Uterus (tissue), 4 donors: ENCODE results near the gene FOXJ1. TPM values are rescaled to one million over a fixed set of nuclear protein-coding genes. Genes with fewer than 3 reads are reported as not detected.
A peak's percentile ranks its signal among the peaks of the same experiment; 100 is the strongest.

Experiments used
- DNase-seq, 2 donors: peaks; one replicate each; pipeline ENCODE4 v3.0.0-alpha.2; 2019 to 2020
- H3K27ac ChIP-seq, 2 donors: fragments of 200-600 bp; sonication (generic); 1 replicate in 1 of 2; 2 replicates in 1 of 2; pipeline ENCODE4 v1.5.1; 2016 to 2018
- H3K27me3 ChIP-seq, 2 donors: fragments of 200-600 bp; sonication (generic); one replicate each; pipeline ENCODE4 v1.5.1; 2018 to 2019; ENCODE audit warnings: control low read depth in 1 of 2
- H3K36me3 ChIP-seq, 2 donors: fragments of 200-600 bp; sonication (generic); one replicate each; pipeline ENCODE4 v1.5.1; 2019; ENCODE audit warnings: control low read depth in 1 of 2
- H3K4me1 ChIP-seq, 2 donors: fragments of 200-600 bp; sonication (generic); one replicate each; pipeline ENCODE4 v1.5.1; 2018 to 2019; ENCODE audit warnings: control low read depth in 1 of 2
- H3K4me3 ChIP-seq, 2 donors: fragments of 200-600 bp; sonication (generic); 1 replicate in 1 of 2; 2 replicates in 1 of 2; pipeline ENCODE4 v1.5.1; 2018 to 2019; ENCODE audit warnings: mild to moderate bottlenecking in 1 of 2
- H3K9me3 ChIP-seq, 2 donors: fragments of 200-600 bp; sonication (generic); one replicate each; pipeline ENCODE4 v1.5.1; 2019; ENCODE audit warnings: control low read depth in 1 of 2
- CTCF ChIP-seq, 4 experiments: fragments of 200-600 bp in 2 of 4; fragments of 450-650 bp in 2 of 4; sonication (generic) in 2 of 4; IDR thresholded peaks; one replicate each; pipeline ENCODE4 v1.5.1; 2016 to 2019; ENCODE audit warnings: antibody characterized with exemption in 4 of 4, mild to moderate bottlenecking in 2 of 4, moderate library complexity in 1 of 4
- POLR2A ChIP-seq, 2 donors: fragments of 450-650 bp; IDR thresholded peaks; one replicate each; pipeline ENCODE4 v1.6.1; 2016; ENCODE audit warnings: antibody characterized with exemption in 2 of 2, mild to moderate bottlenecking in 1 of 2, moderate library complexity in 1 of 2
- intact Hi-C: fragments of 100-400 bp; cut with DNase I; formaldehyde crosslinking; loops from one replicate; pipeline ENCODE4 v1.15.1; 2023; ENCODE audit warnings: low total_unique reads
- total RNA-seq, 4 donors: library from RNA; depleted of rRNA in 3 of 4; stranded (reverse); fragments of >200 nt in 3 of 4; gene quantifications; one replicate each; pipeline versions ENCODE4 v1.1.0 to v1.2.4, GENCODE V29; 2014 to 2023
- donor health status: DM: yes; HTN: yes; CAD: no.

Gene FOXJ1
- total RNA-seq, 4 donors from 2014 or later = 0.51 to 14.0 (median 1.0) TPM

GRCh38 chr17:76140661-76141211, 309 bp downstream of the FOXJ1 start:
- no peak for DNase-seq
- peak overlapping the region; percentile 33 to 39 for H3K4me3 ChIP-seq
- no peaks in the 10 kb centered on the region for H3K9me3 ChIP-seq
- intact Hi-C loops = no loop called here
- H3K27ac ChIP-seq = no peak overlapping the region
- no peak for TF ChIP-seq POLR2A (IDR thresholded peaks at IDR 0.05)
- no peak for TF ChIP-seq CTCF (IDR thresholded peaks at IDR 0.05)
- H3K27me3 ChIP-seq = peaks cover 22 to 30% of the 10 kb centered on the region in 2 donors
- H3K36me3 ChIP-seq = no peaks in the 10 kb centered on the region
- H3K4me1 ChIP-seq = no peaks in the 10 kb centered on the region

GRCh38 chr17:76139801-76140660, 1.0 kb downstream of the FOXJ1 start:
- DNase-seq = no peak
- TF ChIP-seq POLR2A (IDR thresholded peaks at IDR 0.05) = peak in 1 of 2 donors; percentile 53
- TF ChIP-seq CTCF (IDR thresholded peaks at IDR 0.05) = no peak
- H3K9me3 ChIP-seq = no peaks in the 10 kb centered on the region
- no peak overlapping the region for H3K27ac ChIP-seq
- intact Hi-C loops = loop anchor here (2.0 kb wide), 1 partner anchor 23 kb away; no protein-coding TSS in a partner anchor
- H3K36me3 ChIP-seq = no peaks in the 10 kb centered on the region
- H3K27me3 ChIP-seq = peaks cover 22 to 33% of the 10 kb centered on the region in 2 donors
- H3K4me1 ChIP-seq = no peaks in the 10 kb centered on the region
- no peak overlapping the region for H3K4me3 ChIP-seq

GRCh38 chr17:76138896-76139752, 1.9 kb downstream of the FOXJ1 start:
- no peaks in the 10 kb centered on the region for H3K9me3 ChIP-seq
- intact Hi-C loops = loop anchor here (2.0 kb wide), 1 partner anchor 24 kb away; no protein-coding TSS in a partner anchor
- peaks cover 22 to 34% of the 10 kb centered on the region in 2 donors for H3K27me3 ChIP-seq
- TF ChIP-seq CTCF (IDR thresholded peaks at IDR 0.05) = no peak
- no peak for TF ChIP-seq POLR2A (IDR thresholded peaks at IDR 0.05)
- H3K27ac ChIP-seq = no peak overlapping the region
- H3K4me3 ChIP-seq = no peak overlapping the region
- no peaks in the 10 kb centered on the region for H3K36me3 ChIP-seq
- no peak for DNase-seq
- no peaks in the 10 kb centered on the region for H3K4me1 ChIP-seq

DNA sequence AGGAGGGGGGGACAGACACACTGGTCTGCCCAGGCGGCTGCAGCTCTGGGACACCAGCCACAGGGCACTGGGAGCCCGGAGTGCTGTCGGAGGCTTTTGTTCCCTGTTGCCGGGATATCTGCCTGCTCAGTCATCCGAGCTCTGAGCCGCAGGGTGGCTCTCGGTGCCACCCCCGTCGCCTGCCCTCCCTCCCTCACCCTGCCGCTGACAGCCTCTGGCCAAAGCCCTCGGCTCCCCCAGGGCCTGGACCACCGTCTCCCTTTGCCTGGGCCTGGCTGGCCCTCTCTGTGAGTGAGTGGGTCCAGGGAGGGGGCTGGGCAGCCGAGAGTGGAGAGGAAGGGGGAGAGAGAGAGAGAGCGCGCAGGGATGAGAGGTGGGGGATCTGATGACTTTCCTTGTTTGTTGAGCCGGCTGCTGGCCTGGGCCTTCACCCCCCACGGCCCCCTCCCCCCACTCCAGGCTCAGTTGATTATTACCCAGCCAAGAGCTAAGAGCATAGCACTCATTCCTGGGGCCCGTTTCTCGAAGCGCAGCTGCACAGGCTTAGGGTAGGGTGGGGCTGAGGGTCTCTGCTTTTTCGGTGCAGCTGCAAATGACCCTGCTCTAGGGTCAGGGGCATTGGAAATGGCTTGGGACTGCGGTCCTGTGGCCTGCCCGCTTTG, 2.7 kb downstream of the FOXJ1 start:
- Histone ChIP-seq H3K4me3 (no peak overlapping the region), H3K27me3 (peaks cover 22 to 34% of the 10 kb centered on the region in 2 donors), H3K36me3 (no peaks in the 10 kb centered on the region), H3K27ac (no peak overlapping the region), H3K4me1 (no peaks in the 10 kb centered on the region), H3K9me3 (no peaks in the 10 kb centered on the region)
- intact Hi-C loops = loop anchor here (2.0 kb wide), 1 partner anchor 24 kb away; no protein-coding TSS in a partner anchor
- no peak for DNase-seq
- no peak for TF ChIP-seq POLR2A (IDR thresholded peaks at IDR 0.05)
- TF ChIP-seq CTCF (IDR thresholded peaks at IDR 0.05) = no peak
